ENCODE data around the gene PTPN23.
"Not testable (repeated sequence)": the region's sequence is repeated elsewhere in the genome, so short reads cannot be mapped to it uniquely, and the experiment has no call there.

PTPN23 gene

DNA sequence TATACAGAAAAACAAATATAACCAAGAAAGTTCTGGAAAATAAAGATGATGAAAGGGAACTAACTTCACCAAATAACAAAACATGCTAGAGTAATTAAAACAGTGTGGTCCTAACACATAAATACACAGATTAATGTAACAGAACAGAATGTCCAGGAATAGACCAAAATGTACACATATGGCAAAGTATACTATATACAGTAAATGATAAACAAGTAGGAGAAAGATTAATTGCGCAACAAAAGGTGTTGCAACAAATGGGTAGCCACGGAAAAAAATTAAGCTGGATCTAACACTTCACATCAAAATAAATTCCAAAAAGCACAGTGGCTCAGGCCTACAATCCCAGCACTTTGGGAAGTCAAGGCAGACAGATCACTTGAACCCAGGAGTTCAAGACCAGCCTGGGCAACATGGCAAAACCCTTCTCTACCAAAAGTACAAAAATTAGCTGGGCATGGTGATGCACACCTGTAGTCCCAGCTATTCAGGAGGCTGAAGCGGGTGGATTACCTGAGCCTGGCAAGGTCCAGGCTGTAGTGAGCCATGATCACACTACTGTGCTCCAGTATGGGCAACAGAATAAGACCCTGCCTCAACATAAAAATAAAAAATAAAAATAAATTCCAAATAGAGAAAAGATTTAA, 75.1 kb downstream of the PTPN23 start:
- no peak for DNase-seq

DNA sequence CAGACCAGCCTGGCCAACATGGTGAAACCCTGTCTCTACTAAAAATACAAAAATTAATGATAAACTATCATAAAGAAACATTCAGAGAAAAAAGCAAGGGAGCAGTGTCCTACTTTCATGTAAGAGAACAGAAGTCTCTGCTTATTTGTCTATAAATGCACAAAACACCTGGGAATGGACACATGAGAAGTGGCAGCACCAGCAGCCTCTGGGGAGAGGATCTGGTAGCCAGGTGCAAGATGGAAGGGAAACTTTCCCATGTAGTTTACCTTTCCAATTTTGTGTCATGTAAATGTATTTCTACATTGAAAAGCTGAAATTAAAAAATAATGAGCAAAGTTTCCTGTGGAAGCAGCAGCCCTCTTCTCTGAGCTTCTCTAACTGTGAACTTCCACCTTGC, 76.2 kb downstream of the PTPN23 start:
- no peak for DNase-seq

- not testable (repeated sequence) for DNase-seq
Observed at GRCh38 chr3:47459534-47460085, 78.8 kb downstream of the PTPN23 start.
